HG03039 (cell line): ENCODE data around the gene RPL21.
"Not testable (repeated sequence)": the region's sequence is repeated elsewhere in the genome, so short reads cannot be mapped to it uniquely, and the experiment has no call there.

Source experiments
- ATAC-seq: cut with Tn5 transposase; IDR thresholded peaks from one replicate; pipeline ENCODE4 v1.9.1; 2021; ENCODE audit warnings: mild to moderate bottlenecking, moderate library complexity; ENCODE audit not compliant: unreplicated experiment

The RPL21 gene

DNA sequence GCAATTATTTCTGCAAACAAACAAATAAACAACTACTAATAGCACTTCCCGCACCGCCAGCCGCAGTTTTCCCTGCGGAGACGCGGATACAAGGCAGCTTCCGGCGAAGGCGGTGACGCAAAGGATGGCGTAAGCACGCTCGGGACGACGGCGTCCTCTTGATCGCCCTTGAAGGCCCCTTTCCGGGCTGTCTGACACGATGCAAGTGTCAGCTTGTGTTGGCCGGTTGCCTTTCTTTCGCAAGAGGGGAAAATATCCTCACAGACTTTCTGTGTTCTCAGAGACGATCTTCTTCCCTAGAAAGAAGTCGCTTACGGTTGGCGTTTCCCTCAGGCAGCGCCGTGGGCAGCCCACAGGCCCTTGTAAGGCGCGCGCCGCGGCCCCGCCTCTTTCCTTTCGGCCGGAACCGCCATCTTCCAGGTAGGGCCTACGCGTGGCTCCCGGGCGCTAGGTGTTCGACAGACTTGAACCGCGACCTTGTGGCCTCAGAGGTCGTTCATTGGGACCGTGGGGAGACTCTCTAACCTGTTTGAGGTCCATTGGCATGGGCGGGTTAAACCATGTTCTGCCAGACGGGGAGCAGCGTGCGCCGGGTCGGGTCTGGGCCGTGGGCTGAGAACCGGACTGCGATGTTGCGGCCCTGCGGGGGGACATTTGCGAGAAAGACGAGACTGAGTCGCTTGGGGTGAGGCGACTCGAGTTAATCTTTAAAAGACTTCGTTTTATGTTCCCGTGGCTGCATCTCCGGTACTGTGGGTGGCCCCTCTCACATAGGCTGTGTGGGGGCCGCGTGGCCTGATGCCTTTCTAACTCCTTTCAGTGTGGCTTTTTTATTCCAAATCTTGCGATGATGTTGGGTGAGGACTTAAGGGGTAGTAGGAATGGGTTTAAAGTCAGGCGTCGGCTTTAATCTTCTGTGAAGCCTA, at the start of gene RPL21:
Gene RPL21, plus strand, starts transcription at position 393 of the 926 bp plus-strand sequence. CDS start 2,219 bp downstream, outside the sequence.
- peak; percentile 95 for ATAC-seq

DNA sequence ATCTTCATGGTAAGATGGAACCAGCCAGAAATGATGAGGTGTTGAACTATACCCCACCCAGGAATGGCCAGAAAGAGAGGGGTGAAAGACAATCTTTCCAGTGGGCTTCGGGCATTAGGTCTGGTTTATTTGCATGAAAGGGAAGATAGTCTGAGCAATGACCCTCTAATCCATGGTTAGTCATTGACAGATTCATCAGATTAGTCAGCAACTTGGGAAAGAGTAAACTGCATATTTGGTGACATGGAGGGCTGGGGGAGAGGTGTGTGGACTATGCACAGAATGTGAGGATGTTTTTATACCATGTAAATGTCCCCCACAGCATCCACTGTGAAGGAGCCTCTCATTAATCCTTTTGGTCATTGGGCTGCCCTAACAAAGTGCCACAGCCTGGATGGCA, 49.7 kb upstream of the RPL21 start:
- no peak for ATAC-seq

DNA sequence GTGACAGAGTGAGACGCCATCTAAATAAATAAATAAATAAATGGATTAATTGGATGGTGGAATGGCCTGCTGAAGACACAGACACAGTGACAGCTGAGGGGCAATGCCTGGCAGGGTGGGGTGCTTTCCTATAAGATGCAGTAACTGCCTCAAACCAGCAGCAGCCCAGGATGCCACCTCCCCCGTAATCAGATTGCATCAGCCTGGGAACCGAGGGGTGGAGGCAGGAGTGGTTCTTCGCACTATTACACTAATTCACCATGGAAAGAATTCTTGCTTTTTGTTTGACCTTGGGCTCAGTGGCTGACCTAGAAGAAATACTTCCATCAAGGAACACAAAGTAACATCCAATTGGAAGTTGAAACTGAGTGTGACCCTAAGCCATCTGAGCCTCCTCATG, 48.2 kb upstream of the RPL21 start:
- no peak for ATAC-seq

DNA sequence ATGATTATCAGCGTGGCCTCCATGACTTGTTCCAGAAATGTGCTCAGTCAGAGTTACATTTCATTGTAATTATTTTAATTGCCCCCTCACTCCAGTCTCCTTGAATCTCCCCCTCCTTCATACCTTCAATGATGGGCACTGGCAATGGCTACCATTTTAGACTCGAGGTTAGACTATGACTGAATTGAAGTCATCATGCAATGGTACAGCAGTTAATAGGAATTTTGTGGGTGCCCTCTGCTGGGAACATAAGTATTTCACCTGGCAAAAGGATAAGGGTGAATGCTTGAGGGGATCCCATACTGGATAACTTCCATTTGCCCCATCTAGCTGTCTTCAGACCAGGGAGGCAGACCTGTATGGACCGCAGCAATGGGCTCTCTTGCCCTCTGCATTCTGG, 47.5 kb upstream of the RPL21 start:
- ATAC-seq = no peak

DNA sequence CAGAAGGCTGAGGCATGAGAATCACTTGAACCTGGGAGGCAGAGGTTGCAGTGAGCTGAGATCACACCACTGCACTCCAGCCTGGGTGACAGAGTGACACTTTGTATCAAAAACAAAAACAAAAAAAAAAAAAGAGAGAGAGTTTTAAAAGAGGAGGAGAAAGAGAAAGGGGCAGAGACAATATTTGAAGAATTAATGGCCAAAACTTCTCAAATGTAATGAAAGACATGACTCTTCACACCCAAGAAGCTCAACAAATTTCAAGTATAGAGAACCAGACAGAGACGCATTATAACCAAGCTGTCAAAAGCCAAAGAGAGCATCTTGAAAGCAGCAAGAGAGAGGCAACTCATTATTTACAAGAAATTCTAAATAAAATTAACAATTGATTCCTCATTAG, 42.8 kb upstream of the RPL21 start:
- ATAC-seq = no peak

DNA sequence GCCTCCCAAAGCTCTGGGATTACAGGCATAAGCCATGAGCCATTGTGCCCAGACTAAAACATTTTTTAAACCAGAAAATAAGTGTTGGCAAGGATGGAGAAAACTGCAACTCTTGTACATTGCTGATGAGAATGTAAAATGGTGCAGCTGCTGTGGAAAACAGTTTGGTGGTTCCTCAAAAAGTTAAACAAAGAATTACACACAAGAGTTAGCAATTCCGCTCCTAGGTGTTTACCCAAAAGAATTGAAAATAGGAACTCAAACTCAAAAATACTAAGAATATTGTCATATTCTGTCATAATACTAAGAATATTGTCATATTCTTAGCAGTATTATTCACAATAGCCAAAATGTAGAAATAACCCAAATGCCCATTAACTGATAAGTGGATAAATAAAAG, 40.1 kb upstream of the RPL21 start:
- no peak for ATAC-seq

DNA sequence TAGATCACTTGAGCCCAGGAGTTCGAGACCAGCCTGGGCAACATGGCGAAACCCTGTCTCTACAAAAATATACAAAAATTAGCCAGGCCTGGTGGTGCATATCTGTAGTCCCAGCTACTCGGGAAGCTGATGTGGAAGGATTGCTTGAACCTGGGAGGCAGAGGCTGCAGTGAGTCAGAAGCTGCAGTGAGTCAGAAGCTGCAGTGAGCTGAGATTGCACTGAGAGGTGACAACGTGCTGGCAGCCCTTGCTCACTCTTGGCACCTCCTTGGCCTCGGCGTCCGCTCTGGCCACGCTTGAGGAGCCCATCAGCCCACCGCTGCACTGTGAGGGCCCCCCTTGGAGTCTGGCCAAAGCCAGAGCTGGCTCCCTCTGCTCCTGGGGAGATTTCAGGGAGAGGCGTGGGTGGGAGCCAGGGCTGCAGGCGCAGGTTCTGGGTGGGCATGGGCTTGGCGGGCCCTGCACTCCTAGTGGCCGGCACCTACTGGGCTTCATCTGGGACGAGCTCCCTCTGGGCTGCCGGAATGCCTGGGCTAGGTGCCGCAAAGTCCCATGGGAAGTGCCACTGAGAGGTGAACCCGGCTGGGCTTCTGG, 39.5 kb upstream of the RPL21 start:
- ATAC-seq = no peak

DNA sequence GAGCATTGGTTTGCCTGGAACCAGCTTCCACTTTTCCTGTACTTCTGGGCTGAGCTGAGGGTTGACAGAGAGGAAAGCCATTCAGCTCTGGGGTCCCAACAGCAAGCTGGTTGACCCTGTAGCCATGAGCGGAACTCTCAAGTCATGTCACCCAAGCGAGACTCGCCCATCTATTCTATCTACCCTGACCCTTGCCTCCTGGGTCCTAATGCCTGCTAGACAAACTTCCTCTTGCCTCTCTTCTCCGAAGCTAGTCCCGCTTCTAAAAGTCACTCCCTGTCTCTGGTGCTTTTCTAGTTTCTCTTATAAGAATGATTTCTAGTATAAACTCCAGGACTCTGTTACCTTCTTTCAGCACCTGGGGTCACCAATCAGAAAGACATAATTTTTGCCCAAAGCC, 38.0 kb upstream of the RPL21 start:
- ATAC-seq = not testable (repeated sequence)

DNA sequence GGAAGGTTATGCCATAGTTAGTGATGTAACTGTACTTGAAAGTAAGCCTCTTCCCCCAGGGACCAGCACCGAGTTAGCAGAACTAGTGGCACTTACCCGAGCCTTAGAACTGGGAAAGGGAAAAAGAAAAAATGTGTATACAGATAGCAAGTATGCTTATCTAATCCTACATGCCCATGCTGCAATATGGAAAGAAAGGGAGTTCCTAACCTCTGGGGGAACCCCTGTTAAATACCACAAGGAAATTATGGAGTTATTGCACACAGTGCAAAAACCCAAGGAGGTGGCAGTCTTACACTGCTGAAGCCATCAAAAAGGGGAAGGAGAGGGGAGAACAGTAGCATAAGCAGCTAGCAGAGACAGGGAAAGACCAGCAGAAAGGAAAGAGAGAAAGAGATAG, 33.6 kb upstream of the RPL21 start:
- ATAC-seq = not testable (repeated sequence)

DNA sequence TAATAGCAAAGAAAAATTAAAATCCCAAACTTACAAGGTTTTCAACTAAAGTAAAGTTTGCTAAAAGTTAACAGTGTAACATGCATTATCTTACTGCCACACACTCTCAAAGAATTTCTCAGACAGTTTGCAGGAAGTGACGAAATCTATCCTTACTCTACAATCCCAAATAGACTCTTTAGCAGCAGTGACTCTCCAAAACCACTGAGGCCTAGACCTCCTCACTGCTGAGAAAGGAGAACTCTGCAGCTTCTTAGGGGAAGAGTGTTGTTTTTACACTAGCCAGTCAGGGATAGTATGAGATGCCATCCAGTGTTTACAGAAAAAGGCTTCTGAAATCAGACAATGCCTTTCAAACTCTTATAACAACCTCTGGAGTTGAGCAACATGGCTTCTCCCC, 32.5 kb upstream of the RPL21 start:
- not testable (repeated sequence) for ATAC-seq

DNA sequence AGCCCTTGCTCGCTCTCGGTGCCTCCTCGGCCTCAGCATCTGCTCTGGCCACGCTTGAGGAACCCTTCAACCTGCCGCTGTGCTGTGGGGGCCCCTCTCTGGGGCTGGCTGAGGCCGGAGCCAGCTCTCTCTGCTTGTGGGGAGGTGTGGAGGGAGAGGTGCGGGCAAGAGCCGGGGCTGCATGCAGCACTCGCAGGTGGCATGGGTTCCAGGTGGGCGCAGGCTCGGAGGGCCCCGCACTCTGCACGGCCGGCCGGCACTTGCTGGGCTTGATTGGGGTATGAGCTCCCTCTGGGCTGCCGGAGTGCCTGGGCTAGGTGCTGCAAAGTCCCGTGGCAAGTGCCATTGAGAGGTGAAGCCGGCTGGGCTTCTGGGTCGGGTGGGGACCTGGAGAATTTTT, 31.7 kb upstream of the RPL21 start:
- ATAC-seq = no peak

DNA sequence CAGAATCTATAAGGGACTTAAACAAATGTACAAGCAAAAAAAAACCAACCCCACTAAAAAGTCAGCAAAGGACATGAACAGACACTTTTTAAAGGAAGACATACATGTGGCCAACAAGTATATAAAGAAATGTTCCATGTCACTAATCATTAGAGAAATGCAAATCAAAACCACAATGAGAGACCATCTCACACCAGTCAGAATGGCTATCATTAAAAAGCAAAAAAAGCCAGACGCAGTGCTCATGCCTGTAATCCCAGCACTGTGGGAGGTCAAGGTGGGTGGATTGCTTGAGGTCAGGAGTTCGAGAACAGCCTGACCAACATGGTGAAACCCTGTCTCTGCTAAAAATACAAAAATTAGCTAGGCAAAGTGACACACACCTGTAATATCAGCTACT, 29.3 kb upstream of the RPL21 start:
- ATAC-seq = not testable (repeated sequence)

DNA sequence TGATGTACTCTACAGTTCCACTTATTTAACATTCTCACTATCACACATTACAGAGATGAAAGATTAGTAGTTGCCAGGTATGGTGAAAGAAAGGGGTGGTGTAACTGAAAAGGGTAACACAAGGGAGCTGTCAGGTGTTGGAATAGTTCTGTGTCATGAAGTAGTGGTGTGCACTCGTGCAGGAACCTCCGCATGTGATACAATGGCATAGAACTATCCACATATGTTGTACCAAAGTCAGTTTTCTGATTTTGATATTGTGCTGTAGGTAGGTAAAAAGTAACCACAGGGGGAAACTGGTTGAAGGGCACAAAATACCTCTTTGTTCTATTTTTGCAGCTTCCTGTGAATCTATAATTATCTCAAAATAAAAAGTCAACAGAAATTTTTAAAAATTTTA, 24.4 kb upstream of the RPL21 start:
- no peak for ATAC-seq

DNA sequence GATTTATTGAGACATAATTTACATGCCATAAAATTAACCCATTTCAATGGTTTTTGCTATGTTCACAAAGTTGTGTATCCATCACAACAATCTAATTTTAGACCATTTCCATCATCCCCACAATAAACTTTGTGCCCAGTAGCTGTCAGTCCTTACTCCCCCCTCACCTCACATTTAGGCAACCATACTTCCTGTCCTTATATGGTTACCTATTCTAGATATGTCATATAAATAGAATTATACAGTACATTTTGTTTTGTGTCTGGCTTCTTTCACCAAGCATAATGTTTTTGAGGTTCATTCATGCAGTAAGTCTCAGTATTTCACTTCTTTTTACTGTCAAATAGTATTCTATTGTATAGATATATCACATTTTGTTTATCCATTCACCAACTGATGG, 23.2 kb upstream of the RPL21 start:
- no peak for ATAC-seq

DNA sequence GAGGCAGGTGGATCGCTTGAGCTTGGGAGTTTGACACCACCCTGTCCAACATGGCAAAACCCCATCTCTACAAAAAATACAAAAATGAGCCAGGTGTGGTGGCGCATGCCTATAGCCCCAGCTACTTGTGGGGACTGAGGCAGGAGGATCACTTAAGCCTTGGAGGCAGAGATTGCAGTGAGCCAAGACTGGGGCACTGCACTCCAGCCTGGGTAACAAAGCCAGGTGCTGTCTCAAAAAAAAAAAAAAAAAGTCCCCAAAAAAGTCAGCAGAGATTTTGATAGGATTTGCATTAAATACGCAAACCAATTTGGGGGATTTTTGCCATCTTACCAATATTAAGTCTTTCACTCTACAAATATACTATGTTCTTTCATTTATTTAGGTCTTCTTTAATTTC, 21.7 kb upstream of the RPL21 start:
- no peak for ATAC-seq

DNA sequence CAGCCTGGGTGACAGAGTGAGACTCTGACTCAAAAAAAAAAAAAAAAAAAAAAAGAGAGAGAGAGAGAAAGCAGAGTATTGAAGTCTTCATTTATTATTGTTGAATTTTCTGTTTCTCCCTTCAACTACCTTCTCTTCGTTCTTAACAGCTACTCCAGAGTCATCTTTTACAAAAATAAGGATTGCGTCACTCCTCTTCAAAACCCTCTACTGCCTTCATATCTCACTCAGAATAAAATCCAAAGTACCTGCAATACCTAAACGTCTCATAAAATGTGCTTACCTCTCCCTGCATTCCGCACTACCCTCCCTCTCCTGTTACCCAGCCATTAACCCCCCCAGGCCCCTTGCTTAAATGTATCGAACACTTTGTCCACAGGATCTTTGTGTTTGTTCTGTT, 17.4 kb upstream of the RPL21 start:
- no peak for ATAC-seq

DNA sequence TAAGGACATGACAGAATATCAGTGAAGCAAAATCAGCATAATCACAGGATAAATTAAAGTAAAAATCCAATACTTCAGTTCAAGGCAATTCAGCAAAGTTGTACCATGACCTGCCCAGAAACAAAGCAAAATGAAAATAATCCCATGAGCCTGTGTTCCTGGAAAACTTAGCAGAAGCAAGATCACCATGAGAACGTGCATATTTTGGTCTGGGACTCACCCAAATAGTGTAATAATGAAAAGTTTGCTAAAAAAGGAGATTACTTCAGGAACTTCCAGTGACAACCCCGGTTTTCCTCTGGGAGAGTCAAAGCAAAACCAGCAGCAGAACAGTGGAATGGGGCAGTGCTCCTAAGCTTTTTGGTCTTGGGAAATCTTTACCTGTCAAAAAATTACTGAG, 14.9 kb upstream of the RPL21 start:
- ATAC-seq = no peak

DNA sequence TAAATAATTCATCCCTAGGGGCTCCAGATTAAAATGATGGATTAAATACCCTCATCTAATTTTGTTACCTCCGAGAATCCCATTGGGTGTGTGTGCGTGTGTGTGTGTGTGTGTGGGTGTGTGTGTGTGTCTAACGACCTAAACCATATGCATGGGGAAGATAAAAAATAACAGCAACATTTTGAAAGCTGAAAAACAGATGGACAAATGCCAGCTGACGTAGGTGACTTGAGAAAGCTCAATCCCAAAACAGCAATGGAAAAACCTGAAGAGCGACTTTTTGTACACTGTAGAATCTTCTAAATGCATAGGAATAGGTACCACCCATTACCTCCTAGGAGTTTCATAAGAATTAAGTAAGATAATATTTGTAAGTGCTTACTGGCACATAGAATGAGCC, 8.7 kb upstream of the RPL21 start:
- ATAC-seq = no peak

DNA sequence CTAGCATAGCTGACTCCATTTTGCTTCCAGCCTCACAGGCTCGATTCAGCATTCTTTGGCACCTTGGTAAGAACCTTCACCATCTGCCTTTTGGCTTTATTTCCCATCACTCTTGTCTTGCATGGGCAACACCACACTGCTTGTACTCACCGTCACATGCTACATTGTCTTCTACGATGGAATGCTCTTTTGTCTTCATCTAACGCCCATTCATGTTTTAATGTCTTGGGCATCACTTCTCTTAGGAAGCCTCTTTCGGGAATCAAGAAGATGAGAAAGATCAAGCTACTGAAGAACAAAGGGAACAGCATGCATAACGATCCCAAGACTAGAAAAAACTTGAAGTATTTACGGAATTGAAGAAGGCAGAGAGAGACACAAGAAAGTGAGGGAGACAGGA, 5.7 kb upstream of the RPL21 start:
- no peak for ATAC-seq

DNA sequence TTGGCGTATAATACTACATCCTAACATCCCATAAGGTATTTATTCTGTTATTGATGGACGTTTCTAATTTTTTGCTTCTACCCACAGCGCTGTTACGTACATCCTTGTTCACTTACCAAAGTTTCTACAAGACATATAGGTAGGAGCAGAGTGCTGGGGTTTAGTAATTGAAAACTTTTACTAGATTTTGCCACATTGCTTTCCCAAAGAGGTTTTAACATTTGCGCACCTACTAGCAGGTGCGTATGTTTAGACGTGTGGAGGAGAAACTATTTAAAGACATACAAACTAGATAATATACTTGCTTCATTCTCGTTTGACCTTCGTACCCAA, 559 bp upstream of the RPL21 start:
- no peak for ATAC-seq

DNA sequence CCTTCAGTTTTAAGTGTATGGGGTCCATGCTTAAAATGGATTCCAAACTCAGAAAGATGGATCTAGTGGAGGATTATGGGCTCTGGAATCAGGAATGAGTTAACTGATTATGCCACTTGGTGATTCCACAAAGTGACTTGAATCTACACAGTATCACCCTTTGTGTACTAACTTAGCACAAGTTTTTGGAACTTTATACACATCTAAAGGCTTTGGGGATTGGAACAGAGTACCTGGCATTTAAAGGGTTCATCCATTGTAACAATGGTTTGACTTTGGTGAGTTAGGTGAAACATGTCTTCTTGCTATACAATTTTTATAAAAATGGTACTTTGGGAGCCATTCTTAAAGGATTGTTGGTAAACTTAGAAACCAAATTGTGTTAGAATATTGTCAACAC, 1.1 kb downstream of the RPL21 start:
- ATAC-seq = no peak

DNA sequence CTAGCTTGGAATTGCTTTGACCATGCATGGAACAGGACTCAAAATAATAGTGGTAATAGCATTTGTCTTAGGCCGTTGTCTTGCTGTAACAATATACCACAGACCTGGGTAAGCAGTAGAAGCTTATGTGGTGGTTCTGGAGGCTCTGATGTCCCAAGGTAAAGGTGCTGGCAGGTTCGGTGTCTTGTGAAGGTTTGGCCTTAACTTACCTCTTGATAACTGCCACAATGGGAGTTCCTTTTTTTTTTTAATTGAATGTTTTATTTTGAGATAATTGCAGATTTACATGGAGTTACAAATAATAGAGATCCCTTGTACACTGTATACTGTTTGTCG, 5.8 kb downstream of the RPL21 start:
- ATAC-seq = no peak
